IMR-90 (cell line): Measurements from ENCODE around the gene HTR3E. TPM values are rescaled to one million over a fixed set of nuclear protein-coding genes. Genes with fewer than 3 reads are reported as not detected.
A peak's percentile ranks its signal among the peaks of the same experiment; 100 is the strongest.

Experiments used
- ATAC-seq: fragments of 200-7000 bp; cut with Tn5 transposase; 2 replicates; pipeline ENCODE4 v1.9.1; 2020; ENCODE audit warnings: low read depth, mild to moderate bottlenecking, moderate library complexity
- BruUV-seq: library from RNA; stranded (reverse); fragments of 400-500 nt; replicated peaks from 2 replicates; lab custom pipeline; 2021; lab: Mats Ljungman, UMichigan
- CTCF ChIA-PET: fragments of 300-600 bp; formaldehyde crosslinking; extraction: SDS; loops from one replicate; lab custom pipeline; 2021; ENCODE audit warnings: antibody characterized with exemption; lab: Yijun Ruan, JAX
- POLR2A ChIA-PET: fragments of 300-600 bp; sonication (Branson Sonifier 250); formaldehyde crosslinking; loops from one replicate; lab custom pipeline; 2022; ENCODE audit warnings: antibody characterized with exemption; ENCODE audit not compliant: unreplicated experiment; lab: Charles Lee
- DNase-seq: peaks from one replicate; pipeline ENCODE4 v3.0.0; 2013
- H2AFZ ChIP-seq: replicated peaks from 2 replicates; pipeline ENCODE3; 2013; ENCODE audit warnings: low read length, mild to moderate bottlenecking; ENCODE audit not compliant: poor library complexity
- H2AK5ac ChIP-seq: 2 replicates; pipeline ENCODE4 v1.6.1; 2013; ENCODE audit warnings: low read depth, low read length, inconsistent platforms
- H2AK9ac ChIP-seq: replicated peaks from 2 replicates; pipeline ENCODE3; 2013; ENCODE audit warnings: mild to moderate bottlenecking, low read depth, low read length, moderate library complexity; ENCODE audit not compliant: poor library complexity
- H2BK120ac ChIP-seq: 2 replicates; pipeline ENCODE4 v1.6.1; 2013; ENCODE audit warnings: low read depth, low read length, inconsistent platforms
- H2BK15ac ChIP-seq: 3 replicates; pipeline ENCODE4 v1.6.1; 2013; ENCODE audit warnings: low read depth, low read length, inconsistent platforms
- H2BK20ac ChIP-seq: 2 replicates; pipeline ENCODE4 v1.6.1; 2013; ENCODE audit warnings: low read depth, mild to moderate bottlenecking, inconsistent platforms, low read length, moderate library complexity
- H2BK5ac ChIP-seq: 2 replicates; pipeline ENCODE4 v1.6.1; 2013; ENCODE audit warnings: mild to moderate bottlenecking, low read depth, low read length, inconsistent platforms; ENCODE audit not compliant: poor library complexity, severe bottlenecking
- H3K14ac ChIP-seq: replicated peaks from 2 replicates; pipeline ENCODE4 v1.6.1; 2013; ENCODE audit warnings: low read depth, low read length, inconsistent platforms
- H3K18ac ChIP-seq: 2 replicates; pipeline ENCODE4 v1.6.1; 2013; ENCODE audit warnings: low read depth, low read length, control low read depth
- H3K23ac ChIP-seq: 2 replicates; pipeline ENCODE4 v1.6.1; 2013; ENCODE audit warnings: low read depth, low read length, inconsistent platforms
- H3K27ac ChIP-seq: 2 replicates; pipeline ENCODE4 v1.5.1; 2013; ENCODE audit warnings: mild to moderate bottlenecking, control low read depth, low read length; ENCODE audit not compliant: insufficient read depth
- H3K27me3 ChIP-seq: 2 replicates; pipeline ENCODE4 v1.6.1; 2013; ENCODE audit warnings: low read length; ENCODE audit not compliant: control insufficient read depth, insufficient read depth
- H3K36me3 ChIP-seq: 2 replicates; pipeline ENCODE4 v1.6.1; 2013; ENCODE audit warnings: low read length, mixed read lengths; ENCODE audit not compliant: control insufficient read depth, insufficient read depth
- H3K4ac ChIP-seq: 2 replicates; pipeline ENCODE4 v1.6.1; 2013; ENCODE audit warnings: low read depth, low read length, inconsistent platforms
- H3K4me1 ChIP-seq: 2 replicates; pipeline ENCODE4 v1.6.1; 2013; ENCODE audit warnings: low read length, mixed read lengths; ENCODE audit not compliant: control insufficient read depth, insufficient read depth
- H3K4me2 ChIP-seq: 2 replicates; pipeline ENCODE4 v1.6.1; 2013; ENCODE audit warnings: low read depth, mild to moderate bottlenecking, control low read depth, low read length, moderate library complexity
- H3K4me3 ChIP-seq: 2 replicates; pipeline ENCODE4 v1.5.1; 2013; ENCODE audit warnings: low read depth, mild to moderate bottlenecking, control low read depth, low read length, moderate library complexity; ENCODE audit not compliant: insufficient read depth
- H3K56ac ChIP-seq: 2 replicates; pipeline ENCODE4 v1.6.1; 2013; ENCODE audit warnings: low read length, inconsistent platforms; ENCODE audit not compliant: insufficient read depth; ENCODE audit errors: extremely low read depth
- H3K79me1 ChIP-seq, 2 experiments: 2 replicates each; pipeline ENCODE4 v1.6.1; 2013; ENCODE audit warnings: low read length in 2 of 2, inconsistent platforms in 1 of 2, low read depth in 1 of 2
- H3K9ac ChIP-seq: 2 replicates; pipeline ENCODE4 v1.6.1; 2013; ENCODE audit warnings: low read depth, low read length, control low read depth
- H3K9me1 ChIP-seq: 2 replicates; pipeline ENCODE4 v1.6.1; 2013; ENCODE audit warnings: low read length, inconsistent platforms; ENCODE audit not compliant: insufficient read depth
- H3K9me3 ChIP-seq: 2 replicates; pipeline ENCODE4 v1.6.1; 2013; ENCODE audit warnings: low read length; ENCODE audit not compliant: control insufficient read depth, insufficient read depth
- H4K20me1 ChIP-seq: 2 replicates; pipeline ENCODE4 v1.6.1; 2013; ENCODE audit warnings: low read length, inconsistent platforms; ENCODE audit not compliant: insufficient read depth
- H4K5ac ChIP-seq: 2 replicates; pipeline ENCODE4 v1.6.1; 2013; ENCODE audit warnings: mild to moderate bottlenecking, low read depth, low read length, control low read depth
- H4K8ac ChIP-seq, 2 experiments: 2 replicates each; pipeline ENCODE4 v1.6.1; 2013; ENCODE audit warnings: low read depth in 2 of 2, low read length in 2 of 2, control low read depth in 1 of 2, inconsistent platforms in 1 of 2
- H4K91ac ChIP-seq: 2 replicates; pipeline ENCODE4 v1.6.1; 2013; ENCODE audit warnings: low read depth, low read length, inconsistent platforms; ENCODE audit not compliant: insufficient read depth
- CHD1 ChIP-seq: IDR thresholded peaks from 2 replicates; pipeline ENCODE4 v1.6.1; 2012; ENCODE audit warnings: low read depth, low read length, improper control_type of control experiment
- FOS ChIP-seq: fragments of 150-350 bp; IDR thresholded peaks from 2 replicates; pipeline ENCODE4 v1.6.1; 2016; ENCODE audit warnings: low read depth, low read length
- MAFK ChIP-seq: IDR thresholded peaks from 2 replicates; pipeline ENCODE4 v1.6.1; 2012; ENCODE audit warnings: low read depth, low read length, improper control_type of control experiment
- MAZ ChIP-seq: IDR thresholded peaks from 2 replicates; pipeline ENCODE4 v1.6.1; 2012; ENCODE audit warnings: low read depth, mild to moderate bottlenecking, low read length, improper control_type of control experiment, moderate library complexity, borderline replicate concordance
- NFE2L2 ChIP-seq: fragments of 150-350 bp; IDR thresholded peaks from 2 replicates; pipeline ENCODE4 v1.6.1; 2016; ENCODE audit warnings: low read depth, mild to moderate bottlenecking, low read length
- POLR2A ChIP-seq: IDR thresholded peaks from 2 replicates; pipeline ENCODE4 v1.6.1; 2012; ENCODE audit warnings: mild to moderate bottlenecking, low read depth, low read length
- WGBS, 2 experiments: methylation state at CpG; one replicate each; pipeline versions ENCODE4 v1.1.5 to v1.1.7; 2013; ENCODE audit warnings: missing lambda C conversion rate in 2 of 2; ENCODE audit not compliant: insufficient read length in 1 of 2; ENCODE audit errors: extremely low coverage in 2 of 2; 5-methylcytosine and 5-hydroxymethylcytosine counted together
- dilution Hi-C: fragments of 300-500 bp; cut with HindIII; formaldehyde crosslinking; loops from one replicate; pipeline ENCODE4 v1.14.3; 2018; ENCODE audit warnings: low sequenced_read_pairs; ENCODE audit not compliant: unreplicated experiment
- in situ Hi-C: fragments of 300-500 bp; cut with MboI; formaldehyde crosslinking; loops from 3 replicates; pipeline ENCODE4 v1.14.3; 2019; ENCODE audit warnings: low sequenced_read_pairs, inconsistent platforms, mixed read lengths
- intact Hi-C: fragments of 100-400 bp; cut with micrococcal nuclease; formaldehyde crosslinking; loops from 2 replicates; pipeline ENCODE4 v1.10.0; 2022
- polyA plus RNA-seq, 3 experiments: library from polyadenylated mRNA; depleted of rRNA; stranded (reverse); fragments of >200 nt; gene quantifications; 2 replicates each; pipeline ENCODE4 v1.2.3, GENCODE V29; 2012; ENCODE audit warnings: low replicate concordance in 1 of 3
- total RNA-seq: library from RNA; depleted of rRNA; stranded (reverse); fragments of >200 nt; gene quantifications from 2 replicates; pipeline ENCODE4 v1.2.3, GENCODE V29; 2012

Gene HTR3E
- total and polyA plus RNA-seq, 2 of the 4 experiments (the other 2 are of a cell fraction) = not detected

- Histone ChIP-seq H3K4ac (no peak overlapping the region), H3K56ac (no peak overlapping the region), H3K4me3 (no peak overlapping the region), H3K27ac (no peak overlapping the region), H2AFZ (peak overlapping the region; percentile 84), H3K9me3 (no peaks in the 10 kb centered on the region), H3K4me1 (peaks cover 2% of the 10 kb centered on the region; the same call in 1 of the 2 replicates), H3K14ac (no peak overlapping the region), H2AK9ac (no peak overlapping the region), H4K20me1 (no peaks in the 10 kb centered on the region), H3K79me1 (no peaks in the 10 kb centered on the region), H3K23ac (no peak overlapping the region), H3K9me1 (no peaks in the 10 kb centered on the region), H3K9ac (no peak overlapping the region), H3K18ac (no peak overlapping the region; the same call in 1 of the 2 replicates), H4K8ac (peak overlapping the region in 1 of 2 experiments; percentile 12; a peak in 1 of 4 replicates), H3K27me3 (peaks cover 3% of the 10 kb centered on the region), H4K5ac (no peak overlapping the region), H2BK15ac (no peak overlapping the region), H2BK5ac (no peak overlapping the region), H2BK20ac (no peak overlapping the region), H2BK120ac (peak overlapping the region; percentile 5; the same call in 1 of the 2 replicates), H4K91ac (no peak overlapping the region), H3K36me3 (no peaks in the 10 kb centered on the region), H3K4me2 (peak overlapping the region; percentile 85), H2AK5ac (no peak overlapping the region)
- in situ Hi-C loops (no loop called here), intact Hi-C loops (no loop called here), dilution Hi-C loops (no loop called here)
- peak; percentile 79 for DNase-seq
- POLR2A ChIA-PET = no interaction called here
- BruUV-seq = no TSS peak
- CTCF ChIA-PET = no interaction called here
- peak; percentile 82 for ATAC-seq
- no peak for TF ChIP-seq MAZ
- TF ChIP-seq NFE2L2 = peak; percentile 49; the same call in 1 of the 2 replicates
- peak; percentile 84 for TF ChIP-seq MAFK
- TF ChIP-seq CHD1 = no peak
- TF ChIP-seq FOS = 0 out of 2 replicates have a peak, but pooled peaks have one; percentile 20
- TF ChIP-seq POLR2A = no peak
- 27% methylated on average over 4 of the region's 7 CpGs; no CpG with 5 or more reads in 1 of the 2 experiments for WGBS, 2 experiments
Measured at GRCh38 chr3:184110316-184110725, 13.5 kb downstream of the HTR3E start.
